ENCODE measurements around the gene CDH24. TPM values are rescaled to one million over a fixed set of nuclear protein-coding genes. Genes with fewer than 3 reads are reported as not detected.

Gene CDH24
- total and polyA plus RNA-seq, 2 of the 13 experiments (the other 11 are each of a cell fraction or from before 2014, with no cell fraction given) = 0.69 to 0.99 TPM

DNA sequence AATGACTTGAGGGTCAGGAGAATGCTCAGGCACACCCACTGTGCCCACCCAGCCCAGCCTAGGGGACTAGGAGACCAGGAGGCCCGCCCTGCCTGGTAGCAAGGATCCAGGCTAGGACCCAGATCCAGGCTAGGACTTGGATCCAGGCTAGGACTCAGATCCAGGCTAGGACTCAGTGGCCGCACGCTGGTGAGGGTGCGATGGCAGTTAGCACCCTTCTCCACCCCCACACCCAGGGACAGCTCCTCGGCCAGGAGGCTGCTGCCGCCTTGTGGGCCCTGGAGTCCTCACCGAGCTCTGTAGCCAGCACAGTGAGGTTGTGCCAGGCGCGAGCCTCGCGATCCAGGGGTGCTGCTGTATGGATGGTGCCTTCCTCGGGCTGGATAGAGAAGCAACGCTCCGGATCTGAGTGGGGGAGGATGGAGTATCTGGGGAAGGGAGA is 5.1 kb downstream of the CDH24 start (continued):
- no peak for TF ChIP-seq ZNF30 (CRISPR knock-in tag; IDR thresholded peaks at IDR 0.05)
- no peak for TF ChIP-seq NAIF1 (CRISPR knock-in tag; IDR thresholded peaks at IDR 0.05; ENCODE audit: borderline replicate concordance)
- no peak for TF ChIP-seq MYNN (CRISPR knock-in tag; IDR thresholded peaks at IDR 0.05; ENCODE audit: low read depth)
- no peak for TF ChIP-seq ZNF124 (CRISPR knock-in tag; IDR thresholded peaks at IDR 0.05)
- TF ChIP-seq, protein P1, sequence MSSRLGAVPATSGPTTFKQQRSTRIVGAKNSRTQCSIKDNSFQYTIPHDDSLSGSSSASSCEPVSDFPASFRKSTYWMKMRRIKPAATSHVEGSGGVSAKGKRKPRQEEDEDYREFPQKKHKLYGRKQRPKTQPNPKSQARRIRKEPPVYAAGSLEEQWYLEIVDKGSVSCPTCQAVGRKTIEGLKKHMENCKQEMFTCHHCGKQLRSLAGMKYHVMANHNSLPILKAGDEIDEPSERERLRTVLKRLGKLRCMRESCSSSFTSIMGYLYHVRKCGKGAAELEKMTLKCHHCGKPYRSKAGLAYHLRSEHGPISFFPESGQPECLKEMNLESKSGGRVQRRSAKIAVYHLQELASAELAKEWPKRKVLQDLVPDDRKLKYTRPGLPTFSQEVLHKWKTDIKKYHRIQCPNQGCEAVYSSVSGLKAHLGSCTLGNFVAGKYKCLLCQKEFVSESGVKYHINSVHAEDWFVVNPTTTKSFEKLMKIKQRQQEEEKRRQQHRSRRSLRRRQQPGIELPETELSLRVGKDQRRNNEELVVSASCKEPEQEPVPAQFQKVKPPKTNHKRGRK (CRISPR knock-in tag; IDR thresholded peaks at IDR 0.05) = no peak
- TF ChIP-seq TCF7 (IDR thresholded peaks at IDR 0.05; ENCODE audit: low read depth) = no peak
- TF ChIP-seq, protein P2, sequence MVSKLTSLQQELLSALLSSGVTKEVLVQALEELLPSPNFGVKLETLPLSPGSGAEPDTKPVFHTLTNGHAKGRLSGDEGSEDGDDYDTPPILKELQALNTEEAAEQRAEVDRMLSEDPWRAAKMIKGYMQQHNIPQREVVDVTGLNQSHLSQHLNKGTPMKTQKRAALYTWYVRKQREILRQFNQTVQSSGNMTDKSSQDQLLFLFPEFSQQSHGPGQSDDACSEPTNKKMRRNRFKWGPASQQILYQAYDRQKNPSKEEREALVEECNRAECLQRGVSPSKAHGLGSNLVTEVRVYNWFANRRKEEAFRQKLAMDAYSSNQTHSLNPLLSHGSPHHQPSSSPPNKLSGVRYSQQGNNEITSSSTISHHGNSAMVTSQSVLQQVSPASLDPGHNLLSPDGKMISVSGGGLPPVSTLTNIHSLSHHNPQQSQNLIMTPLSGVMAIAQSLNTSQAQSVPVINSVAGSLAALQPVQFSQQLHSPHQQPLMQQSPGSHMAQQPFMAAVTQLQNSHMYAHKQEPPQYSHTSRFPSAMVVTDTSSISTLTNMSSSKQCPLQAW (CRISPR knock-in tag; IDR thresholded peaks at IDR 0.05) = 0 out of 2 replicates have a peak, but pooled peaks have one; percentile 65
- TF ChIP-seq, protein P3, sequence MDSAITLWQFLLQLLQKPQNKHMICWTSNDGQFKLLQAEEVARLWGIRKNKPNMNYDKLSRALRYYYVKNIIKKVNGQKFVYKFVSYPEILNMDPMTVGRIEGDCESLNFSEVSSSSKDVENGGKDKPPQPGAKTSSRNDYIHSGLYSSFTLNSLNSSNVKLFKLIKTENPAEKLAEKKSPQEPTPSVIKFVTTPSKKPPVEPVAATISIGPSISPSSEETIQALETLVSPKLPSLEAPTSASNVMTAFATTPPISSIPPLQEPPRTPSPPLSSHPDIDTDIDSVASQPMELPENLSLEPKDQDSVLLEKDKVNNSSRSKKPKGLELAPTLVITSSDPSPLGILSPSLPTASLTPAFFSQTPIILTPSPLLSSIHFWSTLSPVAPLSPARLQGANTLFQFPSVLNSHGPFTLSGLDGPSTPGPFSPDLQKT (CRISPR knock-in tag; IDR thresholded peaks at IDR 0.05; ENCODE audit: borderline replicate concordance) = no peak
- TF ChIP-seq SATB2 (CRISPR knock-in tag; IDR thresholded peaks at IDR 0.05) = no peak
- TF ChIP-seq BRCA1 (CRISPR knock-in tag; IDR thresholded peaks at IDR 0.05) = no peak
- no peak for TF ChIP-seq GFI1 (CRISPR knock-in tag; IDR thresholded peaks at IDR 0.05; ENCODE audit: borderline replicate concordance)
- TF ChIP-seq, protein P4, sequence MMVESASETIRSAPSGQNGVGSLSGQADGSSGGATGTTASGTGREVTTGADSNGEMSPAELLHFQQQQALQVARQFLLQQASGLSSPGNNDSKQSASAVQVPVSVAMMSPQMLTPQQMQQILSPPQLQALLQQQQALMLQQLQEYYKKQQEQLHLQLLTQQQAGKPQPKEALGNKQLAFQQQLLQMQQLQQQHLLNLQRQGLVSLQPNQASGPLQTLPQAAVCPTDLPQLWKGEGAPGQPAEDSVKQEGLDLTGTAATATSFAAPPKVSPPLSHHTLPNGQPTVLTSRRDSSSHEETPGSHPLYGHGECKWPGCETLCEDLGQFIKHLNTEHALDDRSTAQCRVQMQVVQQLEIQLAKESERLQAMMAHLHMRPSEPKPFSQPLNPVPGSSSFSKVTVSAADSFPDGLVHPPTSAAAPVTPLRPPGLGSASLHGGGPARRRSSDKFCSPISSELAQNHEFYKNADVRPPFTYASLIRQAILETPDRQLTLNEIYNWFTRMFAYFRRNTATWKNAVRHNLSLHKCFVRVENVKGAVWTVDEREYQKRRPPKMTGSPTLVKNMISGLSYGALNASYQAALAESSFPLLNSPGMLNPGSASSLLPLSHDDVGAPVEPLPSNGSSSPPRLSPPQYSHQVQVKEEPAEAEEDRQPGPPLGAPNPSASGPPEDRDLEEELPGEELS (CRISPR knock-in tag; IDR thresholded peaks at IDR 0.05) = 0 out of 2 replicates have a peak, but pooled peaks have one; percentile 36
- peak; percentile 93 for TF ChIP-seq ZFP90 (CRISPR knock-in tag; IDR thresholded peaks at IDR 0.05; ENCODE audit: borderline replicate concordance)
- no peak for TF ChIP-seq ZBTB21 (CRISPR knock-in tag; IDR thresholded peaks at IDR 0.05)
- TF ChIP-seq ZNF564 (CRISPR knock-in tag; IDR thresholded peaks at IDR 0.05) = no peak
- TF ChIP-seq ZNF75D (CRISPR knock-in tag; IDR thresholded peaks at IDR 0.05; ENCODE audit: borderline replicate concordance) = no peak
- TF ChIP-seq SETDB1 (CRISPR knock-in tag; IDR thresholded peaks at IDR 0.05; ENCODE audit: borderline replicate concordance) = no peak
- TF ChIP-seq ZNF720 (CRISPR knock-in tag; IDR thresholded peaks at IDR 0.05) = no peak
- TF ChIP-seq PLRG1 (conservative IDR thresholded peaks at IDR 0.05) = no peak
- TF ChIP-seq, protein P5, sequence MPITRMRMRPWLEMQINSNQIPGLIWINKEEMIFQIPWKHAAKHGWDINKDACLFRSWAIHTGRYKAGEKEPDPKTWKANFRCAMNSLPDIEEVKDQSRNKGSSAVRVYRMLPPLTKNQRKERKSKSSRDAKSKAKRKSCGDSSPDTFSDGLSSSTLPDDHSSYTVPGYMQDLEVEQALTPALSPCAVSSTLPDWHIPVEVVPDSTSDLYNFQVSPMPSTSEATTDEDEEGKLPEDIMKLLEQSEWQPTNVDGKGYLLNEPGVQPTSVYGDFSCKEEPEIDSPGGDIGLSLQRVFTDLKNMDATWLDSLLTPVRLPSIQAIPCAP (CRISPR knock-in tag; IDR thresholded peaks at IDR 0.05; ENCODE audit: low read depth) = no peak
- no peak for TF ChIP-seq SMYD3 (CRISPR knock-in tag; IDR thresholded peaks at IDR 0.05)
- TF ChIP-seq, protein P6, sequence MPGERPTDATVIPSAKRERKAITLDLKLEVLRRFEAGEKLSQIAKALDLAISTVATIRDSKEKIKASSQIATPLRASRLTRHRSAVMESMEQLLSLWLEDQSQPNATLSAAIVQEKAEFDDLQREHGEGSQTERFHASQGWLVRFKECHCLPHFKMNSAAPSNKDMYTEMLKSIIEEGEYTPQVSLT (CRISPR knock-in tag; IDR thresholded peaks at IDR 0.05; ENCODE audit: borderline replicate concordance, low read depth) = no peak
- no peak for TF ChIP-seq NFE2L1 (CRISPR knock-in tag; IDR thresholded peaks at IDR 0.05; ENCODE audit: borderline replicate concordance)
- TF ChIP-seq ZNF468 (CRISPR knock-in tag; IDR thresholded peaks at IDR 0.05) = no peak
